ENCODE results near the gene ALDH1A3.
A peak's percentile ranks its signal among the peaks of the same experiment; 100 is the strongest.

ALDH1A3 gene

GRCh38 chr15:100859970-100860828 lies 19.4 kb upstream of the ALDH1A3 start:
- DNase-seq (ENCODE audit: low read depth in 2 of 2, low spot score in 1 of 2), result no peak

GRCh38 chr15:100860829-100861510 lies 18.7 kb upstream of the ALDH1A3 start:
- DNase-seq (ENCODE audit: low read depth in 2 of 2, low spot score in 1 of 2), result no peak

- no peak for DNase-seq (ENCODE audit: low read depth in 2 of 2, low spot score in 1 of 2)
Measured at GRCh38 chr15:100861511-100861991, 18.1 kb upstream of the ALDH1A3 start.

- DNase-seq (ENCODE audit: low read depth in 2 of 2, low spot score in 1 of 2), result no peak
Measured at GRCh38 chr15:100862162-100862561, 17.5 kb upstream of the ALDH1A3 start.

GRCh38 chr15:100863075-100863795 lies 16.4 kb upstream of the ALDH1A3 start:
- no peak for DNase-seq (ENCODE audit: low read depth in 2 of 2, low spot score in 1 of 2)

GRCh38 chr15:100863796-100864267 lies 15.8 kb upstream of the ALDH1A3 start:
- DNase-seq (ENCODE audit: low read depth in 2 of 2, low spot score in 1 of 2), result no peak

- no peak for DNase-seq (ENCODE audit: low read depth in 2 of 2, low spot score in 1 of 2)
Measured at GRCh38 chr15:100866386-100867330, 13.0 kb upstream of the ALDH1A3 start.

- DNase-seq (ENCODE audit: low read depth in 2 of 2, low spot score in 1 of 2), result no peak
Measured at GRCh38 chr15:100867433-100867832, 12.2 kb upstream of the ALDH1A3 start.

GRCh38 chr15:100869151-100869999 lies 10.3 kb upstream of the ALDH1A3 start:
- no peak for DNase-seq (ENCODE audit: low read depth in 2 of 2, low spot score in 1 of 2)

- DNase-seq (ENCODE audit: low read depth in 2 of 2, low spot score in 1 of 2), result peak in 1 of 2 donors; percentile 8
Measured at GRCh38 chr15:100873029-100873677, 6.5 kb upstream of the ALDH1A3 start.

- no peak for DNase-seq (ENCODE audit: low read depth in 2 of 2, low spot score in 1 of 2)
Measured at GRCh38 chr15:100875495-100875894, 4.1 kb upstream of the ALDH1A3 start.

- DNase-seq (ENCODE audit: low read depth in 2 of 2, low spot score in 1 of 2), result no peak
Measured at GRCh38 chr15:100875976-100876375, 3.7 kb upstream of the ALDH1A3 start.

GRCh38 chr15:100877551-100877950 lies 2.1 kb upstream of the ALDH1A3 start:
- DNase-seq (ENCODE audit: low read depth in 2 of 2, low spot score in 1 of 2), result no peak

GRCh38 chr15:100878130-100878529 lies 1.5 kb upstream of the ALDH1A3 start:
- no peak for DNase-seq (ENCODE audit: low read depth in 2 of 2, low spot score in 1 of 2)

GRCh38 chr15:100878648-100879047 lies 983 bp upstream of the ALDH1A3 start:
- DNase-seq (ENCODE audit: low read depth in 2 of 2, low spot score in 1 of 2), result no peak

GRCh38 chr15:100879061-100879463 lies 569 bp upstream of the ALDH1A3 start:
- no peak for DNase-seq (ENCODE audit: low read depth in 2 of 2, low spot score in 1 of 2)

- no peak for DNase-seq (ENCODE audit: low read depth in 2 of 2, low spot score in 1 of 2)
Measured at GRCh38 chr15:100880139-100880896, 687 bp downstream of the ALDH1A3 start.

- DNase-seq (ENCODE audit: low read depth in 2 of 2, low spot score in 1 of 2), result no peak
Measured at GRCh38 chr15:100880897-100881242, 1.2 kb downstream of the ALDH1A3 start.
